GM10266 (cell line): ENCODE data around the gene TLE3.

Experiments
- DNase-seq: peaks from one replicate; pipeline ENCODE4 v3.0.0; 2012; ENCODE audit errors: extremely low spot score
- CTCF ChIP-seq: IDR thresholded peaks from 2 replicates; pipeline ENCODE4 v1.5.1; 2012; ENCODE audit warnings: mild to moderate bottlenecking, low read depth; ENCODE audit not compliant: control insufficient read depth, insufficient read depth; ENCODE audit errors: missing control alignments

TLE3 gene

GRCh38 chr15:70025413-70026296 is 72.1 kb downstream of the TLE3 start:
- DNase-seq, result no peak
- TF ChIP-seq CTCF, result no peak

DNA sequence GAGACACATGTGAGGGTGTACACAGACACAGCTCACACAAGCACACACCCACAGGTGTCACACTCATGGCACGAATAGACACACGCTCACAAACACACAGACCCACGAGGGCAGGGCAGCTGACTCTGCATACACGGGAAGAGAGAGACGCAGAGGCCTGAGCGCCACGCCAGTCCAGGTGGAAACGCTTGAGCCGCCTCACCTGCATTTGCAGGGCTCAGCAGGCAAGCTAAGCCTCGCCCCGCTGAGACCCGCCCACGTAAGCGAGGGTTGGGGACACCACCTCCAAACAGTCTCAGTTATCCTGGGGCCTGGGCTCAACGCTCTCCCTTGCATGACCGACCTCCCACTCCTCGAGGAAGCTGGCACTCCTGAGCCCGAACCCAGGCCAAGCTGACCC is 73.2 kb downstream of the TLE3 start:
- no peak for DNase-seq
- TF ChIP-seq CTCF, result no peak

GRCh38 chr15:70023769-70024491 is 73.8 kb downstream of the TLE3 start:
- no peak for DNase-seq

GRCh38 chr15:70023064-70023768 is 74.5 kb downstream of the TLE3 start:
- DNase-seq, result peak; percentile 78
- TF ChIP-seq CTCF, result no peak

More at GRCh38 chr15:70023769-70024491, 73.8 kb downstream of the TLE3 start:
- no peak for TF ChIP-seq CTCF

DNA sequence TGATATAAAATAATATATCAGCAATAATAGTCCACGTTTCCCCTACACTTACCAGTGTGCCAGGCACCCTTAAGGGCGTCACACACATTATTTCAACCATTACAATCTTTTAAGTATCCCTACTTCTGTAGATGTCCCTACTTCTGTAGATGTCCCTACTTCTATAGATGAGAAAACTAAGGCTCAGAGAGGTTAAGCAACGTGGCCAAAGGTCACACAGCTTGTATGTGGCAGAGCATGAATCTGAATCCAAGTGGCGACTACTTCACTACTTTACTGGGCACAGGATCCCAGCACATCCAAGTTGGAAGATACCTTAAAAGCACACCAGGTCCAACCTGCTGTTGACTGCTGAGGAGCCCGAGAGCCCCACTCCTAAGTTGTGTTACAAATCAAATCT is 77.5 kb downstream of the TLE3 start:
- no peak for TF ChIP-seq CTCF

DNA sequence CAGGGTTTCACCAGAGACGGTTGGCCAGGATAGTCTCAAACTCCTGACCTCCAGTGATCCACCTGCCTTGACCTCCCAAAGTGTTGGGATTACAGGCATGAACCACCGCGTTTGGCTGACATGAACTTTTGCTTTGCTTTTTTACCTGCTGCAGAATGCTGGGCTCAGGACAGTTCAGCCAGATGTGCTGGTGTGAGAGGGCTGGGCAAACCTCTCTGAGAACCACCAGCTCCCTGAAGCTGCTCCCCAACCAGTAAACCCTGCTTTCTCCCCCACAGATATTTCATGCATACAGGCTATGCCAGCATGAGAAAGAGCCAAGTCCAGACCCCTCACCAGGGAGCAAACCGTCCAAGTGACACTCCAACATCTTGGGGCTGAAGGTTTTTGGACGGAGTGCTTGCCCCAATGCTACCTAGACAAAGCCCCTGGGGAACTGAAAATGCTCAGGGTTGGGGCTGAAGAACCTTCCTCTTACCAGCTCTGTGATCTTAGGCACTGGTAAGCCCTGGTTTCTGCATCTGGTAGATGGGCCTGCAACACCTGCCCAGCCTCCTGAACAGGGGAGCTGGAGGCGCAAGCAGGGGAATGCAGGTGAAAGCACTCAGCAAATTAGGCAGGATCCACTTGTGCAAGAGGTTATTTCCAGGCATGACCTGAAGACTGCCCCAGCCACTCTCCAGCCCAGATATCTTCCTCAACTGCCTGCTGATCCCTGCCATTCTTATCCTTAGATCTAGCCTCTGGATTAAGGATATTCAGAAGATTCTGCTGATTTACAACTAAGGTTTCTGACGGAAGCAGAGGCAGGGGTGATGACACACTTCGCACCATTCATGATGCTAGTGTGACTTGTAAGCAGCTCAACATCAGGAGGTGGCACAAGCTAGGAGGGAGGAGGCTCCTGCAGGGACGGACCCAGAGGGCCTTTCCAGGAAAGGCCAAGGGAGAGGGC is 78.8 kb downstream of the TLE3 start:
- DNase-seq, result no peak

More for the DNA sequence above, 77.5 kb downstream of the TLE3 start:
- DNase-seq, result no peak

More for the DNA sequence above, 78.8 kb downstream of the TLE3 start:
- TF ChIP-seq CTCF, result no peak
